Adrenal gland (tissue), 12 donors: ENCODE measurements around the gene RSPH6A. TPM values are rescaled to one million over a fixed set of nuclear protein-coding genes. Genes with fewer than 3 reads are reported as not detected.

Experiments
- DNase-seq, 7 donors: peaks; one replicate each; pipeline ENCODE4 v3.0.0-alpha.2; 2019 to 2020
- H3K27ac ChIP-seq, 5 donors: fragments of 200-600 bp; sonication (generic) in 4 of 5; 1 replicate in 3 of 5; 2 replicates in 2 of 5; pipeline versions ENCODE4 v1.5.1 to v1.8.0; 2016 to 2020; ENCODE audit warnings: mild to moderate bottlenecking in 1 of 5
- H3K27me3 ChIP-seq: fragments of 200-600 bp; 2 replicates; pipeline ENCODE4 v1.8.0; 2021
- H3K36me3 ChIP-seq, 2 donors: fragments of 200-600 bp; replicated peaks in 1 of 2; 1 replicate in 1 of 2; 2 replicates in 1 of 2; pipeline versions ENCODE4 v1.5.1 to v1.8.0; 2018 to 2022
- H3K4me1 ChIP-seq, 2 donors: fragments of 200-600 bp; replicated peaks in 1 of 2; 1 replicate in 1 of 2; 2 replicates in 1 of 2; pipeline versions ENCODE4 v1.5.1 to v1.8.0; 2018 to 2021
- H3K4me3 ChIP-seq, 4 donors: fragments of 200-600 bp; sonication (generic) in 3 of 4; one replicate each; pipeline ENCODE4 v1.5.1; 2016 to 2018
- H3K9me3 ChIP-seq, 3 donors: fragments of 200-600 bp; sonication (generic) in 1 of 3; replicated peaks in 1 of 3; 1 replicate in 2 of 3; 2 replicates in 1 of 3; pipeline versions ENCODE4 v1.5.1 to v1.8.0; 2016 to 2021
- CTCF ChIP-seq, 6 experiments: fragments of 450-650 bp in 4 of 6; fragments of 200-600 bp in 2 of 6; sonication (generic) in 1 of 6; IDR thresholded peaks; 1 replicate in 5 of 6; 2 replicates in 1 of 6; pipeline versions ENCODE4 v1.5.1 to v1.8.0; 2016 to 2021; ENCODE audit warnings: antibody characterized with exemption in 6 of 6, mild to moderate bottlenecking in 2 of 6, moderate library complexity in 1 of 6
- POLR2A ChIP-seq, 2 donors: fragments of 450-650 bp; IDR thresholded peaks; one replicate each; pipeline ENCODE4 v1.6.1; 2017; ENCODE audit warnings: antibody characterized with exemption in 2 of 2, mild to moderate bottlenecking in 2 of 2, moderate library complexity in 1 of 2
- WGBS, 4 donors: extraction: QIAGEN DNeasy Blood & Tissue Kit in 2 of 4; methylation state at CpG; one replicate each; pipeline versions ENCODE4 v1.1.5 to v1.1.7; 2013 to 2017; 5-methylcytosine and 5-hydroxymethylcytosine counted together
- intact Hi-C, 2 donors: fragments of 100-400 bp; cut with DNase I; formaldehyde crosslinking; loops; one replicate each; pipeline versions ENCODE4 v1.14.1 to v1.15.0; 2022 to 2023
- polyA plus RNA-seq, 3 donors: library from polyadenylated mRNA; stranded (reverse); fragments of 200-250 nt in 2 of 3; fragments of 350-450 nt in 1 of 3; fragmentation: Illumina TruSeq in 1 of 3; extraction: RNeasy Lipid Tissue Mini Kit (QIAGEN cat#74804) in 1 of 3; gene quantifications; one replicate each; pipeline ENCODE4 v1.2.3, GENCODE V29; 2013 to 2014
- total RNA-seq, 9 donors: library from RNA; depleted of rRNA in 4 of 9; stranded (reverse); fragments of >200 nt in 4 of 9; fragments of 120-200 nt in 1 of 9; fragmentation: NEBNext Ultra II Directional in 1 of 9; extraction: Animal tissue kit (Norgen Biotek cat#: 25700) in 1 of 9; gene quantifications; one replicate each; pipeline versions ENCODE4 v1.1.0 to v1.2.4, GENCODE V29; 2013 to 2023
- donor health status: healthy with polysubstance abuse.
- donor health status: Bipolar disorder and iron deficiency.
- donor health status: DM: yes; HTN: yes; CAD: no.
- donor health status: DM: no; HTN: no; CAD: no.
- donor health status: DM: no; HTN: no; CAD: no.
- donor health status: DM: yes; HTN: yes; CAD: no.

RSPH6A gene
- total and polyA plus RNA-seq, 12 donors = 0.06 to 0.24 (median 0.16) TPM; not detected in 8

GRCh38 chr19:45770192-45771101 is 44.7 kb downstream of the RSPH6A start:
- intact Hi-C loops = no loop called here
- Histone ChIP-seq H3K27ac (peak overlapping the region; percentile 75 to 92 (median 90)), H3K27me3 (no peaks in the 10 kb centered on the region), H3K36me3 (peaks cover 0 to 17% of the 10 kb centered on the region in 2 donors), H3K4me1 (peaks cover 7 to 24% of the 10 kb centered on the region in 2 donors), H3K9me3 (no peaks in the 10 kb centered on the region), H3K4me3 (peak overlapping the region in 2 of 4 donors; percentile 30 to 86)
- 1 to 13% (median 6%) methylated on average over 7 to 79 of the region's 79 CpGs for WGBS, 4 donors
- DNase-seq = peak; percentile 97 to 99 (median 99)
- peak; percentile 83 to 97 (median 92) for TF ChIP-seq CTCF (IDR thresholded peaks at IDR 0.05)
- peak; percentile 51 to 70 for TF ChIP-seq POLR2A (IDR thresholded peaks at IDR 0.05)

- intact Hi-C loops = loop anchor here in 1 of 2 donors (5.0 kb wide), 1 partner anchor 58 kb away; no protein-coding TSS in a partner anchor
- H3K27me3 ChIP-seq = no peaks in the 10 kb centered on the region
- 0 to 1% (median 0%) methylated on average over 18 to 28 of the region's 28 CpGs for WGBS, 4 donors
Observed at GRCh38 chr19:45769821-45770191, 45.3 kb downstream of the RSPH6A start.

GRCh38 chr19:45768984-45769782 is 45.9 kb downstream of the RSPH6A start, which contains the start of gene SIX5:
TSS of gene SIX5 (minus strand) at chr19:45769252. CDS start at chr19:45768844, 408 bp downstream.
- H3K36me3 ChIP-seq = peaks cover 0 to 8% of the 10 kb centered on the region in 2 donors
- H3K27me3 ChIP-seq = no peaks in the 10 kb centered on the region
- peaks cover 7 to 24% of the 10 kb centered on the region in 2 donors for H3K4me1 ChIP-seq
- TF ChIP-seq CTCF (IDR thresholded peaks at IDR 0.05) = no peak
- TF ChIP-seq POLR2A (IDR thresholded peaks at IDR 0.05) = peak; percentile 79 to 82
- whole genome bisulfite sequencing, 4 donors = 0 to 1% (median 0%) methylated on average over 34 to 70 of the region's 70 CpGs
- intact Hi-C loops = loop anchor here in 1 of 2 donors (5.0 kb wide), 1 partner anchor 57 kb away; no protein-coding TSS in a partner anchor
- DNase-seq = peak; percentile 98 to 99 (median 99)
- peak within 1 kb of the TSS; percentile 56 to 89 (median 81) for H3K4me3 ChIP-seq
- peak within 1 kb of the TSS; percentile 92 to 98 (median 94) for H3K27ac ChIP-seq
- H3K9me3 ChIP-seq = no peaks in the 10 kb centered on the region

More at GRCh38 chr19:45769821-45770191, 45.3 kb downstream of the RSPH6A start:
- peak; percentile 68 to 87 (median 73) for DNase-seq
- H3K27ac ChIP-seq = peak overlapping the region; percentile 75 to 92 (median 90)
- H3K4me3 ChIP-seq = peak overlapping the region in 3 of 4 donors; percentile 30 to 86 (median 68)
- peaks cover 0 to 13% of the 10 kb centered on the region in 2 donors for H3K36me3 ChIP-seq
- no peaks in the 10 kb centered on the region for H3K9me3 ChIP-seq
- TF ChIP-seq CTCF (IDR thresholded peaks at IDR 0.05) = no peak
- TF ChIP-seq POLR2A (IDR thresholded peaks at IDR 0.05) = no peak
- H3K4me1 ChIP-seq = peaks cover 7 to 24% of the 10 kb centered on the region in 2 donors
